HCT116 (cell line): Measurements from ENCODE around the gene AMN. TPM values are rescaled to one million over a fixed set of nuclear protein-coding genes. Genes with fewer than 3 reads are reported as not detected.

Experiments used
- ATAC-seq: fragments of 200-7000 bp; cut with Tn5 transposase; 2 replicates; pipeline ENCODE4 v1.9.1; 2020; ENCODE audit warnings: mild to moderate bottlenecking, moderate library complexity
- BruUV-seq: library from RNA; stranded (reverse); fragments of 400-500 nt; replicated peaks from 2 replicates; lab custom pipeline; 2021; lab: Mats Ljungman, UMichigan
- CTCF ChIA-PET: fragments of 300-600 bp; sonication (Branson Sonifier 250); formaldehyde crosslinking; loops from one replicate; lab custom pipeline; 2021; ENCODE audit warnings: antibody characterized with exemption; lab: Charles Lee
- POLR2A ChIA-PET: fragments of 300-600, 350-600 bp; sonication (Branson Sonifier 250); formaldehyde crosslinking; loops from one replicate; lab custom pipeline; 2021; ENCODE audit warnings: antibody characterized with exemption; lab: Charles Lee
- RAD21 ChIA-PET, 2 experiments: fragments of 300-600 bp; sonication (Branson Sonifier 250); formaldehyde crosslinking; loops; one replicate each; lab custom pipeline; 2023; ENCODE audit warnings: low total read pairs in 2 of 2; ENCODE audit not compliant: uncharacterized antibody in 2 of 2, unreplicated experiment in 2 of 2, low non-redundant PET in 1 of 2; lab: Charles Lee
- DNase-seq: peaks from one replicate; pipeline ENCODE4 v3.0.0-alpha.2; 2010; ENCODE audit warnings: low read depth, low spot score
- H2AFZ ChIP-seq: fragments of 200-600 bp; shearing (Covaris generic), sonication (generic); 2 replicates; pipeline ENCODE4 v1.6.1; 2017; ENCODE audit warnings: low read depth, mixed run types, mixed read lengths, antibody characterized with exemption, low read length; ENCODE audit not compliant: poor library complexity, severe bottlenecking
- H3K27ac ChIP-seq: 2 replicates; pipeline ENCODE4 v1.5.1; 2012; ENCODE audit warnings: low read depth, low read length
- H3K27me3 ChIP-seq: fragments of 200-600 bp; sonication (generic); 2 replicates; pipeline ENCODE4 v1.6.1; 2016; ENCODE audit warnings: mixed run types, low read length, mixed read lengths; ENCODE audit not compliant: insufficient read depth
- H3K36me3 ChIP-seq, 2 experiments: fragments of 200-500 bp in 1 of 2; fragments of 200-600 bp in 1 of 2; sonication (Bioruptor generic) in 1 of 2; sonication (generic) in 1 of 2; 2 replicates each; pipeline versions ENCODE4 v1.5.1 to v1.6.1; 2014 to 2016; ENCODE audit warnings: low read length in 2 of 2, inconsistent platforms in 1 of 2, mixed read lengths in 1 of 2, mixed run types in 1 of 2; ENCODE audit not compliant: insufficient read depth in 2 of 2, control insufficient read depth in 1 of 2
- H3K4me1 ChIP-seq, 2 experiments: fragments of 200-600 bp in 1 of 2; sonication (generic) in 1 of 2; 2 replicates each; pipeline versions ENCODE4 v1.5.1 to v1.6.1; 2012 to 2017; ENCODE audit warnings: low read length in 2 of 2, inconsistent platforms in 1 of 2, mild to moderate bottlenecking in 1 of 2, mixed read lengths in 1 of 2, mixed run types in 1 of 2, moderate library complexity in 1 of 2; ENCODE audit not compliant: insufficient read depth in 2 of 2, control insufficient read depth in 1 of 2
- H3K4me2 ChIP-seq: fragments of 200-600 bp; sonication (generic); 2 replicates; pipeline ENCODE4 v1.6.1; 2017; ENCODE audit warnings: mixed run types, low read length, mixed read lengths
- H3K4me3 ChIP-seq, 2 experiments: fragments of 200-600 bp in 1 of 2; sonication (generic) in 1 of 2; replicated peaks in 1 of 2; 2 replicates each; pipeline ENCODE4 v1.5.1; 2011 to 2016; ENCODE audit warnings: low read length in 2 of 2, control low read depth in 1 of 2, low read depth in 1 of 2, mild to moderate bottlenecking in 1 of 2, mixed read lengths in 1 of 2, mixed run types in 1 of 2
- H3K79me2 ChIP-seq: fragments of 200-600 bp; sonication (generic); 2 replicates; pipeline ENCODE4 v1.6.1; 2017; ENCODE audit warnings: mild to moderate bottlenecking, mixed run types, low read length, moderate library complexity, mixed read lengths; ENCODE audit not compliant: insufficient read depth
- H3K9ac ChIP-seq: fragments of 200-600 bp; sonication (generic); 2 replicates; pipeline ENCODE4 v1.6.1; 2016; ENCODE audit warnings: low read length, mixed read lengths
- H3K9me2 ChIP-seq: fragments of 200-600 bp; sonication (generic), shearing (Covaris generic); 2 replicates; pipeline ENCODE4 v1.6.1; 2017; ENCODE audit warnings: mixed run types, mild to moderate bottlenecking, moderate library complexity; ENCODE audit not compliant: insufficient read depth
- H3K9me3 ChIP-seq, 2 experiments: fragments of 200-500 bp in 1 of 2; fragments of 200-600 bp in 1 of 2; sonication (Bioruptor generic) in 1 of 2; sonication (generic) in 1 of 2; 2 replicates each; pipeline ENCODE4 v1.6.1; 2014 to 2017; ENCODE audit warnings: low read length in 2 of 2, mixed read lengths in 2 of 2, inconsistent platforms in 1 of 2, low read depth in 1 of 2, mild to moderate bottlenecking in 1 of 2, mixed run types in 1 of 2, moderate library complexity in 1 of 2; ENCODE audit not compliant: control insufficient read depth in 1 of 2, insufficient read depth in 1 of 2
- H4K20me1 ChIP-seq: fragments of 200-600 bp; sonication (generic), shearing (Covaris generic); 2 replicates; pipeline ENCODE4 v1.6.1; 2017; ENCODE audit warnings: mixed run types, mild to moderate bottlenecking, moderate library complexity; ENCODE audit not compliant: insufficient read depth
- CBX3 ChIP-seq: IDR thresholded peaks from 2 replicates; pipeline ENCODE4 v1.6.1; 2012; ENCODE audit warnings: low read depth
- CTCF ChIP-seq, 3 experiments: fragments of 200-600 bp in 1 of 3; sonication (generic) in 1 of 3; IDR thresholded peaks in 2 of 3; conservative IDR thresholded peaks in 1 of 3; 2 replicates each; pipeline ENCODE4 v1.5.1; 2012 to 2017; ENCODE audit warnings: low read depth in 2 of 3, low read length in 2 of 3, antibody characterized with exemption in 1 of 3, borderline replicate concordance in 1 of 3, control low read depth in 1 of 3, mild to moderate bottlenecking in 1 of 3, mixed read lengths in 1 of 3, mixed run types in 1 of 3, moderate library complexity in 1 of 3; ENCODE audit not compliant: insufficient read depth in 1 of 3
- ELF1 ChIP-seq: IDR thresholded peaks from 2 replicates; pipeline ENCODE4 v1.6.1; 2012; ENCODE audit warnings: low read depth, borderline replicate concordance
- POLR2A ChIP-seq: IDR thresholded peaks from 2 replicates; pipeline ENCODE4 v1.7.0; 2011; ENCODE audit warnings: borderline replicate concordance; ENCODE audit not compliant: insufficient read depth, insufficient read length; ENCODE audit errors: extremely low read depth
- SRF ChIP-seq: IDR thresholded peaks from 2 replicates; pipeline ENCODE4 v1.6.1; 2012; ENCODE audit warnings: low read depth
- intact Hi-C: fragments of 100-400 bp; cut with micrococcal nuclease; formaldehyde crosslinking; loops from 2 replicates; pipeline ENCODE4 v1.10.0; 2022
- total RNA-seq: library from RNA; stranded (reverse); gene quantifications from one replicate; pipeline ENCODE4 v1.2.1, GENCODE V29; 2021; ENCODE audit not compliant: unreplicated experiment

The AMN gene
- total RNA-seq, 1 experiment from 2014 or later = 5.7 TPM

DNA sequence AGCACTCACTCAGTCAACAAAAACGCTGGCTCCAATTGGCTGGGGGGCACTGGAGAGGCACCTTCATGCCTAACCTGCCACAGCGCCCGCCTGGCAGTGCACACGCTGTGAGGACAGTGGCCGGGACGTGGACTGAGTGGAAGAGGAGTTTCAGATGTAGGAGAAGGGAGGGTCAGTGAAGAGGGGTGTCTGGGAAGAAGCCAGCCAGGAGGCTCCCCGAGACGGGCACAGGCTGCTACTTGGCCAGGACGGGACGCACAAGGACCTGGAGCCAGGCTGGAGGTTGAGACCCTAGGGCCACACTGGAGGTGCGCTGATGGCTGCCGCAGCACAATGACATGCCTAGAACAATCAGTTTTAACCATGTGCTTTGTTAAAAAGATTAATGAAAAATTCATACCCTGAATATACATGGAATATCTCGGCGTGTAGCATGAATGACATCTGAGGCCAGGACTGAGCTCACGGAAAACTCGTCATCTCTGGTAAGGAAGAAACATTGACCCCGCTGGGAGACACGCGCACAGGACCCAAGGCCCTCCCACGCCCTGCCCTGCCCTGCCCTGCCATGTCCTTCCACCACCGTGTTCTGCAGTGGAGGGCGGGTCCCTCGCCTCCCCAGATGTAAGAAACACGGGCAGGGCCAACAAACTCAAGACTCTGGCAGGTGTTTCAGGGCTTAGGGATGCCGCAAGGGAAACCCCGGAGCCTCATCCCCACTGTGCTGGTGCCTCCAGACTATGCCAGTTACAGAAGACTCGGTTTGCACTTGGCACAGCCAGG, 25.0 kb downstream of the AMN start:
- no TSS peak for BruUV-seq
- H3K9ac ChIP-seq = no peak overlapping the region
- H3K9me2 ChIP-seq = no peaks in the 10 kb centered on the region
- H3K4me2 ChIP-seq = no peak overlapping the region
- peaks cover 26 to 42% of the 10 kb centered on the region in 2 experiments for H3K36me3 ChIP-seq
- intact Hi-C loops = no loop called here
- ATAC-seq = no peak
- H3K27me3 ChIP-seq = no peaks in the 10 kb centered on the region
- no peaks in the 10 kb centered on the region for H3K79me2 ChIP-seq
- ChIA-PET RAD21 (no interaction called here), POLR2A (no interaction called here), CTCF (no interaction called here)
- H2AFZ ChIP-seq = no peak overlapping the region
- H4K20me1 ChIP-seq = no peaks in the 10 kb centered on the region
- TF ChIP-seq ELF1 = no peak
- TF ChIP-seq CBX3 = no peak
- no peak for TF ChIP-seq SRF
- TF ChIP-seq POLR2A = no peak
- no peak for TF ChIP-seq CTCF (IDR thresholded peaks at IDR 0.05 in 2 of 3, conservative IDR thresholded peaks at IDR 0.05 in 1 of 3; ENCODE audit: borderline replicate concordance in 1 of 3, insufficient read depth in 1 of 3, low read depth in 2 of 3, low read length in 2 of 3)
- TF ChIP-seq, all 23 proteins: peak for 0
- H3K4me3 ChIP-seq = no peak overlapping the region
- peaks cover 0 to 4% of the 10 kb centered on the region in 2 experiments; a peak in 1 of 4 replicates for H3K4me1 ChIP-seq
- no peak overlapping the region for H3K27ac ChIP-seq
- no peak for DNase-seq
- no peaks in the 10 kb centered on the region for H3K9me3 ChIP-seq

- intact Hi-C loops = no loop called here
- ChIA-PET POLR2A (no interaction called here), RAD21 (no interaction called here), CTCF (no interaction called here)
- no peak overlapping the region for H3K27ac ChIP-seq
- no peaks in the 10 kb centered on the region for H3K9me3 ChIP-seq
- peaks cover 26 to 38% of the 10 kb centered on the region in 2 experiments for H3K36me3 ChIP-seq
- DNase-seq (no peak), ATAC-seq (peak; percentile 20)
- H3K4me1 ChIP-seq = peaks cover 0 to 4% of the 10 kb centered on the region in 2 experiments; a peak in 1 of 4 replicates
- no TSS peak for BruUV-seq
- no peaks in the 10 kb centered on the region for H4K20me1 ChIP-seq
- H2AFZ ChIP-seq = no peak overlapping the region
- TF ChIP-seq CTCF (IDR thresholded peaks at IDR 0.05 in 2 of 3, conservative IDR thresholded peaks at IDR 0.05 in 1 of 3; ENCODE audit: borderline replicate concordance in 1 of 3, insufficient read depth in 1 of 3, low read depth in 2 of 3, low read length in 2 of 3) = no peak
- no peak overlapping the region for H3K4me2 ChIP-seq
- H3K9ac ChIP-seq = no peak overlapping the region
- H3K4me3 ChIP-seq = no peak overlapping the region
- no peaks in the 10 kb centered on the region for H3K79me2 ChIP-seq
- no peaks in the 10 kb centered on the region for H3K27me3 ChIP-seq
- no peaks in the 10 kb centered on the region for H3K9me2 ChIP-seq
Observed at GRCh38 chr14:102948698-102949061, 26.2 kb downstream of the AMN start.
